HCT116 (cell line): Measurements from ENCODE around the gene MLKL. TPM values are rescaled to one million over a fixed set of nuclear protein-coding genes. Genes with fewer than 3 reads are reported as not detected.
A peak's percentile ranks its signal among the peaks of the same experiment; 100 is the strongest.

ENCODE experiments used
- ATAC-seq: fragments of 200-7000 bp; cut with Tn5 transposase; 2 replicates; pipeline ENCODE4 v1.9.1; 2020; ENCODE audit warnings: mild to moderate bottlenecking, moderate library complexity
- BruUV-seq: library from RNA; stranded (reverse); fragments of 400-500 nt; replicated peaks from 2 replicates; lab custom pipeline; 2021; lab: Mats Ljungman, UMichigan
- CTCF ChIA-PET: fragments of 300-600 bp; sonication (Branson Sonifier 250); formaldehyde crosslinking; loops from one replicate; lab custom pipeline; 2021; ENCODE audit warnings: antibody characterized with exemption; lab: Charles Lee
- POLR2A ChIA-PET: fragments of 300-600, 350-600 bp; sonication (Branson Sonifier 250); formaldehyde crosslinking; loops from one replicate; lab custom pipeline; 2021; ENCODE audit warnings: antibody characterized with exemption; lab: Charles Lee
- RAD21 ChIA-PET, 2 experiments: fragments of 300-600 bp; sonication (Branson Sonifier 250); formaldehyde crosslinking; loops; one replicate each; lab custom pipeline; 2023; ENCODE audit warnings: low total read pairs in 2 of 2; ENCODE audit not compliant: uncharacterized antibody in 2 of 2, unreplicated experiment in 2 of 2, low non-redundant PET in 1 of 2; lab: Charles Lee
- DNase-seq: peaks from one replicate; pipeline ENCODE4 v3.0.0-alpha.2; 2010; ENCODE audit warnings: low read depth, low spot score
- H2AFZ ChIP-seq: fragments of 200-600 bp; shearing (Covaris generic), sonication (generic); 2 replicates; pipeline ENCODE4 v1.6.1; 2017; ENCODE audit warnings: low read depth, mixed run types, mixed read lengths, antibody characterized with exemption, low read length; ENCODE audit not compliant: poor library complexity, severe bottlenecking
- H3K27ac ChIP-seq: 2 replicates; pipeline ENCODE4 v1.5.1; 2012; ENCODE audit warnings: low read depth, low read length
- H3K27me3 ChIP-seq: fragments of 200-600 bp; sonication (generic); 2 replicates; pipeline ENCODE4 v1.6.1; 2016; ENCODE audit warnings: mixed run types, low read length, mixed read lengths; ENCODE audit not compliant: insufficient read depth
- H3K36me3 ChIP-seq, 2 experiments: fragments of 200-500 bp in 1 of 2; fragments of 200-600 bp in 1 of 2; sonication (Bioruptor generic) in 1 of 2; sonication (generic) in 1 of 2; 2 replicates each; pipeline versions ENCODE4 v1.5.1 to v1.6.1; 2014 to 2016; ENCODE audit warnings: low read length in 2 of 2, inconsistent platforms in 1 of 2, mixed read lengths in 1 of 2, mixed run types in 1 of 2; ENCODE audit not compliant: insufficient read depth in 2 of 2, control insufficient read depth in 1 of 2
- H3K4me1 ChIP-seq, 2 experiments: fragments of 200-600 bp in 1 of 2; sonication (generic) in 1 of 2; 2 replicates each; pipeline versions ENCODE4 v1.5.1 to v1.6.1; 2012 to 2017; ENCODE audit warnings: low read length in 2 of 2, inconsistent platforms in 1 of 2, mild to moderate bottlenecking in 1 of 2, mixed read lengths in 1 of 2, mixed run types in 1 of 2, moderate library complexity in 1 of 2; ENCODE audit not compliant: insufficient read depth in 2 of 2, control insufficient read depth in 1 of 2
- H3K4me2 ChIP-seq: fragments of 200-600 bp; sonication (generic); 2 replicates; pipeline ENCODE4 v1.6.1; 2017; ENCODE audit warnings: mixed run types, low read length, mixed read lengths
- H3K4me3 ChIP-seq, 2 experiments: fragments of 200-600 bp in 1 of 2; sonication (generic) in 1 of 2; replicated peaks in 1 of 2; 2 replicates each; pipeline ENCODE4 v1.5.1; 2011 to 2016; ENCODE audit warnings: low read length in 2 of 2, control low read depth in 1 of 2, low read depth in 1 of 2, mild to moderate bottlenecking in 1 of 2, mixed read lengths in 1 of 2, mixed run types in 1 of 2
- H3K79me2 ChIP-seq: fragments of 200-600 bp; sonication (generic); 2 replicates; pipeline ENCODE4 v1.6.1; 2017; ENCODE audit warnings: mild to moderate bottlenecking, mixed run types, low read length, moderate library complexity, mixed read lengths; ENCODE audit not compliant: insufficient read depth
- H3K9ac ChIP-seq: fragments of 200-600 bp; sonication (generic); 2 replicates; pipeline ENCODE4 v1.6.1; 2016; ENCODE audit warnings: low read length, mixed read lengths
- H3K9me2 ChIP-seq: fragments of 200-600 bp; sonication (generic), shearing (Covaris generic); 2 replicates; pipeline ENCODE4 v1.6.1; 2017; ENCODE audit warnings: mixed run types, mild to moderate bottlenecking, moderate library complexity; ENCODE audit not compliant: insufficient read depth
- H3K9me3 ChIP-seq, 2 experiments: fragments of 200-500 bp in 1 of 2; fragments of 200-600 bp in 1 of 2; sonication (Bioruptor generic) in 1 of 2; sonication (generic) in 1 of 2; 2 replicates each; pipeline ENCODE4 v1.6.1; 2014 to 2017; ENCODE audit warnings: low read length in 2 of 2, mixed read lengths in 2 of 2, inconsistent platforms in 1 of 2, low read depth in 1 of 2, mild to moderate bottlenecking in 1 of 2, mixed run types in 1 of 2, moderate library complexity in 1 of 2; ENCODE audit not compliant: control insufficient read depth in 1 of 2, insufficient read depth in 1 of 2
- H4K20me1 ChIP-seq: fragments of 200-600 bp; sonication (generic), shearing (Covaris generic); 2 replicates; pipeline ENCODE4 v1.6.1; 2017; ENCODE audit warnings: mixed run types, mild to moderate bottlenecking, moderate library complexity; ENCODE audit not compliant: insufficient read depth
- CBX3 ChIP-seq: IDR thresholded peaks from 2 replicates; pipeline ENCODE4 v1.6.1; 2012; ENCODE audit warnings: low read depth
- EZH2 ChIP-seq: fragments of 200-600 bp; sonication (generic); IDR thresholded peaks from 2 replicates; pipeline ENCODE4 v1.6.1; 2017; ENCODE audit warnings: antibody characterized with exemption, mixed run types
- FOSL1 ChIP-seq: IDR thresholded peaks from 2 replicates; pipeline ENCODE4 v1.6.1; 2012; ENCODE audit warnings: low read depth
- MAX ChIP-seq: IDR thresholded peaks from 2 replicates; pipeline ENCODE4 v1.6.1; 2012
- POLR2A ChIP-seq: IDR thresholded peaks from 2 replicates; pipeline ENCODE4 v1.7.0; 2011; ENCODE audit warnings: borderline replicate concordance; ENCODE audit not compliant: insufficient read depth, insufficient read length; ENCODE audit errors: extremely low read depth
- RAD21 ChIP-seq: IDR thresholded peaks from 2 replicates; pipeline ENCODE4 v1.6.1; 2012; ENCODE audit warnings: low read depth, mild to moderate bottlenecking
- REST ChIP-seq: IDR thresholded peaks from 2 replicates; pipeline ENCODE4 v1.6.1; 2012; ENCODE audit warnings: low read depth
- YY1 ChIP-seq: IDR thresholded peaks from 2 replicates; pipeline ENCODE4 v1.6.1; 2011; ENCODE audit warnings: low read length, low read depth, moderate library complexity, mild to moderate bottlenecking; ENCODE audit not compliant: insufficient replicate concordance; ENCODE audit errors: extremely low read depth
- ZBTB33 ChIP-seq: IDR thresholded peaks from 2 replicates; pipeline ENCODE4 v1.6.1; 2011; ENCODE audit warnings: mild to moderate bottlenecking, low read length, moderate library complexity; ENCODE audit not compliant: insufficient replicate concordance; ENCODE audit errors: extremely low read depth
- ZFX ChIP-seq: fragments of 450-650 bp; IDR thresholded peaks from 2 replicates; pipeline ENCODE4 v1.6.1; 2017
- intact Hi-C: fragments of 100-400 bp; cut with micrococcal nuclease; formaldehyde crosslinking; loops from 2 replicates; pipeline ENCODE4 v1.10.0; 2022
- total RNA-seq: library from RNA; stranded (reverse); gene quantifications from one replicate; pipeline ENCODE4 v1.2.1, GENCODE V29; 2021; ENCODE audit not compliant: unreplicated experiment
- TF ChIP-seq, protein P1 (sequence below), 3 experiments: fragments of 200-600 bp in 1 of 3; sonication (generic) in 1 of 3; IDR thresholded peaks in 2 of 3; conservative IDR thresholded peaks in 1 of 3; 2 replicates each; pipeline ENCODE4 v1.5.1; 2012 to 2017; ENCODE audit warnings: low read depth in 2 of 3, low read length in 2 of 3, antibody characterized with exemption in 1 of 3, borderline replicate concordance in 1 of 3, control low read depth in 1 of 3, mild to moderate bottlenecking in 1 of 3, mixed read lengths in 1 of 3, mixed run types in 1 of 3, moderate library complexity in 1 of 3; ENCODE audit not compliant: insufficient read depth in 1 of 3
- TF ChIP-seq, protein P2 (sequence below): IDR thresholded peaks from 2 replicates; pipeline ENCODE4 v1.6.1; 2012

Gene MLKL
- total RNA-seq, 1 experiment from 2014 or later: 8.3 TPM

DNA sequence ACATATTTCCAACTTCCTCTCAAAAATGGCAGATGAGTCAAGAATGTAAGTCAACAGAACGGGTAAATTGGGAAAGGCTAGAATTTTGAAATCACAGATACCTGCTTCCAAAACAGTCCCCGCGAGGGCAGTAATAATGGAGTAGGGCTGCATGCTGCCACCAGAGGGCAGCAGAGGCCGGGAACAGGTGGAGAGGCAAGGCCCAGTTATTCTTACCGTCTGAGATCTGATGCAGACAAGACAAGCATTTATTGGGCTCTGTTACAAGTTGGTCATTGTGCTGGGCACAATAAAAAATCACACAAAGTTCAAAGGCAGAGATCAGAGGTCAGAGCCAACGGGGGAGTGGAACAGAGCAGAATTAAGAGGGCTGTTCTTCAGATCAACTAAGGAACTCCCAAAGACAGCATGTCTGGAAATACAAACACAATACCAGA lies 8.8 kb upstream of the MLKL start:
- intact Hi-C loops: loop anchor here (1.0 kb wide), 2 partner anchors 104 to 153 kb away; no protein-coding TSS in a partner anchor
- TF ChIP-seq, protein P1, sequence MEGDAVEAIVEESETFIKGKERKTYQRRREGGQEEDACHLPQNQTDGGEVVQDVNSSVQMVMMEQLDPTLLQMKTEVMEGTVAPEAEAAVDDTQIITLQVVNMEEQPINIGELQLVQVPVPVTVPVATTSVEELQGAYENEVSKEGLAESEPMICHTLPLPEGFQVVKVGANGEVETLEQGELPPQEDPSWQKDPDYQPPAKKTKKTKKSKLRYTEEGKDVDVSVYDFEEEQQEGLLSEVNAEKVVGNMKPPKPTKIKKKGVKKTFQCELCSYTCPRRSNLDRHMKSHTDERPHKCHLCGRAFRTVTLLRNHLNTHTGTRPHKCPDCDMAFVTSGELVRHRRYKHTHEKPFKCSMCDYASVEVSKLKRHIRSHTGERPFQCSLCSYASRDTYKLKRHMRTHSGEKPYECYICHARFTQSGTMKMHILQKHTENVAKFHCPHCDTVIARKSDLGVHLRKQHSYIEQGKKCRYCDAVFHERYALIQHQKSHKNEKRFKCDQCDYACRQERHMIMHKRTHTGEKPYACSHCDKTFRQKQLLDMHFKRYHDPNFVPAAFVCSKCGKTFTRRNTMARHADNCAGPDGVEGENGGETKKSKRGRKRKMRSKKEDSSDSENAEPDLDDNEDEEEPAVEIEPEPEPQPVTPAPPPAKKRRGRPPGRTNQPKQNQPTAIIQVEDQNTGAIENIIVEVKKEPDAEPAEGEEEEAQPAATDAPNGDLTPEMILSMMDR (IDR thresholded peaks at IDR 0.05 in 2 of 3, conservative IDR thresholded peaks at IDR 0.05 in 1 of 3; ENCODE audit: borderline replicate concordance in 1 of 3, insufficient read depth in 1 of 3, low read depth in 2 of 3, low read length in 2 of 3): peak; percentile 97 to 99 (median 98)
- TF ChIP-seq ZBTB33 (no peak), EZH2 (no peak), ZFX (no peak), MAX (no peak), FOSL1 (no peak), YY1 (peak; percentile 63), CBX3 (no peak), RAD21 (peak; percentile 99), REST (no peak), POLR2A (no peak)
- TF ChIP-seq, protein P2, sequence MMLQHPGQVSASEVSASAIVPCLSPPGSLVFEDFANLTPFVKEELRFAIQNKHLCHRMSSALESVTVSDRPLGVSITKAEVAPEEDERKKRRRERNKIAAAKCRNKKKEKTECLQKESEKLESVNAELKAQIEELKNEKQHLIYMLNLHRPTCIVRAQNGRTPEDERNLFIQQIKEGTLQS: no peak
- RAD21 ChIA-PET: no interaction called here
- H3K4me3 ChIP-seq: no peak overlapping the region
- DNase-seq (peak; percentile 58), ATAC-seq (peak; percentile 98)
- no peak overlapping the region for H3K9ac ChIP-seq
- POLR2A ChIA-PET: no interaction called here
- H4K20me1 ChIP-seq: no peaks in the 10 kb centered on the region
- H3K4me2 ChIP-seq: peak overlapping the region; percentile 13; the same call in 1 of the 2 replicates
- H3K36me3 ChIP-seq: no peaks in the 10 kb centered on the region
- peak overlapping the region; percentile 93 for H2AFZ ChIP-seq
- H3K4me1 ChIP-seq: peaks cover 0 to 7% of the 10 kb centered on the region in 2 experiments; a peak in 1 of 4 replicates
- no peaks in the 10 kb centered on the region for H3K9me2 ChIP-seq
- no peaks in the 10 kb centered on the region for H3K79me2 ChIP-seq
- BruUV-seq: no TSS peak
- CTCF ChIA-PET: interaction anchor here (1.1 to 4.1 kb wide), 3 partner anchors 153 to 401 kb away, joined by 5 to 38 read pairs (median 26); no protein-coding TSS in a partner anchor
- H3K27ac ChIP-seq: no peak overlapping the region
- no peaks in the 10 kb centered on the region for H3K27me3 ChIP-seq
- no peaks in the 10 kb centered on the region for H3K9me3 ChIP-seq
